ENCODE data around the gene PFDN6.

- TF ChIP-seq ARID4B (CRISPR knock-in tag; IDR thresholded peaks at IDR 0.05; ENCODE audit: borderline replicate concordance): no peak
- no peak for TF ChIP-seq CTCF (IDR thresholded peaks at IDR 0.05)
- TF ChIP-seq ZBTB21 (CRISPR knock-in tag; IDR thresholded peaks at IDR 0.05; ENCODE audit: borderline replicate concordance): no peak
- no peak for TF ChIP-seq NR2C2 (CRISPR knock-in tag; IDR thresholded peaks at IDR 0.05)
- TF ChIP-seq ZNF425 (CRISPR knock-in tag; conservative IDR thresholded peaks at IDR 0.05): no peak
- no peak for TF ChIP-seq E2F4 (CRISPR knock-in tag; IDR thresholded peaks at IDR 0.05; ENCODE audit: borderline replicate concordance, low read depth)
- TF ChIP-seq NR1H2 (CRISPR knock-in tag; IDR thresholded peaks at IDR 0.05): no peak
- TF ChIP-seq MAX (CRISPR knock-in tag; IDR thresholded peaks at IDR 0.05): no peak
- TF ChIP-seq FOXP4 (CRISPR knock-in tag; IDR thresholded peaks at IDR 0.05): no peak
- TF ChIP-seq ZNF263 (CRISPR knock-in tag; IDR thresholded peaks at IDR 0.05; ENCODE audit: low read depth): no peak
Measured at GRCh38 chr6:33296797-33297405, 7.5 kb downstream of the PFDN6 start.
